Fibroblast of the aortic adventitia (primary cell): Measurements from ENCODE around the gene ZNF2. TPM values are rescaled to one million over a fixed set of nuclear protein-coding genes. Genes with fewer than 3 reads are reported as not detected.
A peak's percentile ranks its signal among the peaks of the same experiment; 100 is the strongest.

ENCODE experiments used
- DNase-seq: peaks from one replicate; pipeline ENCODE4 v3.0.0-alpha.2; 2010; ENCODE audit warnings: low read depth
- H3K4me3 ChIP-seq: 2 replicates; pipeline ENCODE4 v1.5.1; 2011; ENCODE audit warnings: low read depth, mild to moderate bottlenecking, control low read depth, low read length, moderate library complexity
- CTCF ChIP-seq: IDR thresholded peaks from 2 replicates; pipeline ENCODE4 v1.5.1; 2011; ENCODE audit warnings: mild to moderate bottlenecking, low read length, control low read depth, inconsistent platforms; ENCODE audit not compliant: insufficient read depth
- total RNA-seq: library from RNA; depleted of rRNA; stranded (reverse); fragments of >200 nt; gene quantifications from 2 replicates; pipeline ENCODE4 v1.2.3, GENCODE V29; 2012; ENCODE audit warnings: low replicate concordance

The ZNF2 gene
- total RNA-seq, 1 donor: 6.9 TPM

GRCh38 chr2:95203911-95204310 lies 38.3 kb downstream of the ZNF2 start:
- no peak for TF ChIP-seq CTCF
- no peak overlapping the region for H3K4me3 ChIP-seq
- no peak for DNase-seq

GRCh38 chr2:95204396-95204795 lies 38.8 kb downstream of the ZNF2 start:
- no peak for TF ChIP-seq CTCF
- DNase-seq: no peak
- H3K4me3 ChIP-seq: no peak overlapping the region

GRCh38 chr2:95206096-95206495 lies 40.5 kb downstream of the ZNF2 start:
- no peak for DNase-seq
- no peak overlapping the region for H3K4me3 ChIP-seq
- no peak for TF ChIP-seq CTCF

- peak; percentile 34 for TF ChIP-seq CTCF
- peak; percentile 82 for DNase-seq
- peak within 1 kb of the TSS; percentile 78 for H3K4me3 ChIP-seq
Measured at GRCh38 chr2:95207111-95207961, 41.7 kb downstream of the ZNF2 start, which contains the start of gene ZNF892. Gene ZNF892 (plus strand): TSS chr2:95207521. CDS start chr2:95207816, 295 bp downstream.

- no peak for TF ChIP-seq CTCF
- peak overlapping the region; percentile 78 for H3K4me3 ChIP-seq
- DNase-seq: peak; percentile 17
Measured at GRCh38 chr2:95208106-95208505, 42.5 kb downstream of the ZNF2 start.

GRCh38 chr2:95215018-95215612 lies 49.5 kb downstream of the ZNF2 start:
- no peak for TF ChIP-seq CTCF
- DNase-seq: no peak
- H3K4me3 ChIP-seq: no peak overlapping the region
